ENCODE data around the gene YTHDF1. TPM values are rescaled to one million over a fixed set of nuclear protein-coding genes. Genes with fewer than 3 reads are reported as not detected.

YTHDF1 gene
- total RNA-seq, 2 experiments from 2014 or later = 37.2 to 42.6 TPM

- H3K4me1 Mint-ChIP-seq = no peaks in the 10 kb centered on the region
- H3K9me3 Mint-ChIP-seq (ENCODE audit: low read depth) = no peaks in the 10 kb centered on the region
- no peak for ATAC-seq
- no peaks in the 10 kb centered on the region for H3K36me3 Mint-ChIP-seq
- no peak overlapping the region for H3K4me3 Mint-ChIP-seq
- CTCF ChIA-PET = no interaction called here
- no peak for DNase-seq
- H3K27ac Mint-ChIP-seq = no peak overlapping the region
- peaks cover 12% of the 10 kb centered on the region for H3K27me3 Mint-ChIP-seq
These were observed 26.8 kb upstream of the YTHDF1 start for GRCh38 chr20:63242736-63243135.

DNA sequence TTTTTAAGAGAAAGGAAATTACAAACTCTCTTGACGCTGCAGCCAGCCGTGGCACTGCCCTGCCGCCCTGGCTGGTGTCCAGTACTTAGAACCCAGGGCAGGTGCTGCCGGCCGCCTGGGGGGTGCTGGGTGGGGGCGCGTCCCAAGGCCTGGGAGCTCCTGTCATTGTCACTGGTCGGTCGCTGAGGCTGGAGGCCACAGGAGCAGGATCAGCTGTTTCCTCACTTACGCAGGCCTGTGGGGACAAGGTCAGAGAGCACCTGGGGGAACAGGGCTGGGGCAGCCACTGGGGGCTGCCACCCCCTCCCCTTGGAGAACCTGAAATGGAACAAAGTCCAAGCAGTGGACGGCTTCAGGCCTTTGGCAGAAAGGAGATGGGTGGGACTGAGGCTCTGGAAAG lies 25.3 kb upstream of the YTHDF1 start:
- Mint-ChIP-seq H3K27ac (no peak overlapping the region), H3K27me3 (peaks cover 2% of the 10 kb centered on the region), H3K4me1 (no peaks in the 10 kb centered on the region), H3K9me3 (ENCODE audit: low read depth) (no peaks in the 10 kb centered on the region), H3K4me3 (no peak overlapping the region), H3K36me3 (no peaks in the 10 kb centered on the region)
- CTCF ChIA-PET = interaction anchor here (1.3 kb wide), 1 partner anchor 18 kb away, joined by 4 read pairs; no protein-coding TSS in a partner anchor
- ATAC-seq (no peak), DNase-seq (no peak)

DNA sequence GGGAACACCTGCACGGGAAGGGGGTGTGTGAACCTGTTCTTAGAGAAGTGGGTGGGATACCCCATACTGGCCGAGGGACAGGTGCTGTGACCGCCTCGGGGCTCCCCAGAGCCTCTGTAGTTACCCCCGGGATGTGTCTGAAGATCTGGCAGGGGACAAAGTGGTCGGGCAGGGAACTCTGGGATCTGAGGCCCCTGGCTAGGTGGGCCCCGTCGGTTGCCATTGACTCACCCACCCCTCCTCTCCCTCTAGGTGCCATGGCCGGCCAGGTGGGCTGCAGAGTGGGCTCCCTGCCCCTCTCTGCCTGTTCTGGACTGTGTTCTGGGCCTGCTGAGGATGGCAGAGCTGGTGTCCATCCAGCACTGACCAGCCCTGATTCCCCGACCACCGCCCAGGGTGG lies 24.1 kb upstream of the YTHDF1 start:
- no peak overlapping the region for H3K27ac Mint-ChIP-seq
- CTCF ChIA-PET = no interaction called here
- DNase-seq (no peak), ATAC-seq (no peak)
- H3K4me1 Mint-ChIP-seq = no peaks in the 10 kb centered on the region
- no peaks in the 10 kb centered on the region for H3K36me3 Mint-ChIP-seq
- H3K27me3 Mint-ChIP-seq = no peaks in the 10 kb centered on the region
- H3K9me3 Mint-ChIP-seq (ENCODE audit: low read depth) = no peaks in the 10 kb centered on the region
- H3K4me3 Mint-ChIP-seq = no peak overlapping the region

GRCh38 chr20:63239431-63239830 lies 23.5 kb upstream of the YTHDF1 start:
- no peaks in the 10 kb centered on the region for H3K27me3 Mint-ChIP-seq
- no peaks in the 10 kb centered on the region for H3K9me3 Mint-ChIP-seq (ENCODE audit: low read depth)
- H3K4me1 Mint-ChIP-seq = no peaks in the 10 kb centered on the region
- CTCF ChIA-PET = interaction anchor here (0.9 kb wide), 1 partner anchor 21 kb away, joined by 3 read pairs; no protein-coding TSS in a partner anchor
- ATAC-seq (no peak), DNase-seq (no peak)
- no peaks in the 10 kb centered on the region for H3K36me3 Mint-ChIP-seq
- H3K27ac Mint-ChIP-seq = no peak overlapping the region
- H3K4me3 Mint-ChIP-seq = no peak overlapping the region

DNA sequence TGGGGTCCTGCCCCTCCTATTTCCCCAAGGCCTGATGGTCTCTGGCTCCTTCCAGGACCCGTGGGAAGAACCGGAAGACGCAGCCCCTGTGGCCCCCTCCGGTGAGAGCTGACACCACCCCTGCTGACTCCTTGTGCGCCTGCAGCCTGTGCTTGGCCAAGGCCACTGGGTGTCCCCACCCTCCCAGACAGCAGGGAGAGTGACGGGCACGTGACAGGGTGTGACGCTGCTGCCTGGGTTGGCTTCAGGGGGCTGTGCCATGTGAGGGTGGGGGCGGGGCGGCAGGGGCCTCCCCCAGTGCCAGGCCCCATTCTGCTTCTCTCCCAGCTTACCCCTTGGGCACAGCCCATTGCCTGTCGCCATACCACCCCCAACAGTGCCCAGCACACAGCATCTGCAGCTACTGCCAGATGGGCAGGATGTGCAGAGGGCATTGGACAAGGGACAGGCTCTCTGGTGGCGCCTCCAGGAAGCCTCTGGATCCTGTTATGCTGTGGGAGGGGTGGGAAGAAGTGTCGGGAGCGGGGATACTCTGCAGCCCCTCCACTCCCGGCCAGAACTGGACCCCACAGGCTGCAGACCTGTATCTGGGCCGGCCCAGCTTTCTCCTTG lies 22.7 kb upstream of the YTHDF1 start:
- Mint-ChIP-seq H3K4me3 (no peak overlapping the region), H3K27me3 (no peaks in the 10 kb centered on the region), H3K9me3 (ENCODE audit: low read depth) (no peaks in the 10 kb centered on the region), H3K4me1 (no peaks in the 10 kb centered on the region), H3K36me3 (no peaks in the 10 kb centered on the region), H3K27ac (no peak overlapping the region)
- CTCF ChIA-PET = interaction anchor here (0.9 to 1.2 kb wide), 3 partner anchors 15 to 55 kb away, joined by 3 to 7 read pairs (median 5); no protein-coding TSS in a partner anchor
- ATAC-seq (peak; percentile 25), DNase-seq (no peak)

GRCh38 chr20:63238031-63238430 lies 22.1 kb upstream of the YTHDF1 start:
- no peaks in the 10 kb centered on the region for H3K9me3 Mint-ChIP-seq (ENCODE audit: low read depth)
- ATAC-seq (no peak), DNase-seq (no peak)
- no peaks in the 10 kb centered on the region for H3K27me3 Mint-ChIP-seq
- no peak overlapping the region for H3K27ac Mint-ChIP-seq
- CTCF ChIA-PET = interaction anchor here (1.0 to 1.2 kb wide), 2 partner anchors 14 to 54 kb away, joined by 5 to 7 read pairs; no protein-coding TSS in a partner anchor
- no peak overlapping the region for H3K4me3 Mint-ChIP-seq
- H3K4me1 Mint-ChIP-seq = no peaks in the 10 kb centered on the region
- no peaks in the 10 kb centered on the region for H3K36me3 Mint-ChIP-seq

DNA sequence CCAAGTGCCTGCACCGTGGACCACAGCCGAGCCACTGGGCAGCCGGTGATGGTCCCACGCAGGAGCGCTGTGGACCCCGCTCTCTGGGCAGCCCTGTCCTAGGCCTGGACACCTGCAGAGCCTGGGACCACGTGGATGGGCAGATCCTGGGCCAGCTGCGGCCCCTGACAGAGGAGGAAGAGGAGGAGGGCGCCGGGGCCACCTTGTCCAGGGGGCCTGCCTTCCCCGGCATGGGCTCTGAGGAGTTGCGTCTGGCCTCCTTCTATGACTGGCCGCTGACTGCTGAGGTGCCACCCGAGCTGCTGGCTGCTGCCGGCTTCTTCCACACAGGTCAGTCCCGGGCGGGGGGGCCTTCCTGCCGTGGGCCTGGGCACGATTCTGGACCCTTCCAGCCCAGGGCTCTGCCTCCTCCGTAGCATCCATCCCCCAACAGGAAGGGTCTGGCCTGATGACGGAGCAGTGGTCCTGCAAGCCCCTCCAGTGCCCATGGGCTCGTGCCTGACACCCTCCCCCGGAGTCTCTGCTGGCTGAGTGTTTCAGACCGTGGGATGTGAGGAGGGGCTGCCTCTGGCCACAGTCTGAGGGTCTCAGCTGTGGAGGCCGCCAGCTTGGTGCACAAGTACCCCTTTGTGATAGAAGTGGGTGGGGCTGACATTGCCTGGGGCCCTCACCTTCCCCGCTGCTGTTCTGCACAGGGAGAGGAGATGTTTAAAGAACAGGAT lies 20.3 kb upstream of the YTHDF1 start:
- peaks cover 13% of the 10 kb centered on the region for H3K27me3 Mint-ChIP-seq
- CTCF ChIA-PET = interaction anchor here (0.7 to 3.8 kb wide), 3 partner anchors 12 to 37 kb away, joined by 3 to 26 read pairs (median 3); partner anchors contain the start of gene ARFGAP1

GRCh38 chr20:63235399-63235983 lies 19.6 kb upstream of the YTHDF1 start, which contains the start of gene BIRC7:
BIRC7 (plus strand) TSS chr20:63235905; CDS start chr20:63236097, 192 bp downstream.
- Mint-ChIP-seq H3K27ac (no peak within 1 kb of the TSS), H3K9me3 (ENCODE audit: low read depth) (no peaks in the 10 kb centered on the region), H3K36me3 (no peaks in the 10 kb centered on the region), H3K4me1 (no peaks in the 10 kb centered on the region), H3K4me3 (no peak within 1 kb of the TSS), H3K27me3 (peaks cover 21% of the 10 kb centered on the region)
- CTCF ChIA-PET = interaction anchor here (0.7 to 3.8 kb wide), 3 partner anchors 11 to 37 kb away, joined by 3 to 26 read pairs (median 3); partner anchors contain the start of gene ARFGAP1
- ATAC-seq = no peak
- DNase-seq = no peak

More for the DNA sequence above, 20.3 kb upstream of the YTHDF1 start:
- no peak overlapping the region for H3K27ac Mint-ChIP-seq
- no peak overlapping the region for H3K4me3 Mint-ChIP-seq
- H3K9me3 Mint-ChIP-seq (ENCODE audit: low read depth) = no peaks in the 10 kb centered on the region
- ATAC-seq (no peak), DNase-seq (no peak)
- H3K36me3 Mint-ChIP-seq = no peaks in the 10 kb centered on the region
- no peaks in the 10 kb centered on the region for H3K4me1 Mint-ChIP-seq

- no peaks in the 10 kb centered on the region for H3K4me1 Mint-ChIP-seq
- DNase-seq (no peak), ATAC-seq (no peak)
- H3K27me3 Mint-ChIP-seq = peaks cover 28% of the 10 kb centered on the region
- no peaks in the 10 kb centered on the region for H3K36me3 Mint-ChIP-seq
- no peaks in the 10 kb centered on the region for H3K9me3 Mint-ChIP-seq (ENCODE audit: low read depth)
- CTCF ChIA-PET = interaction anchor here (1.3 to 3.8 kb wide), 2 partner anchors 11 to 38 kb away, joined by 3 to 26 read pairs; partner anchors contain the start of gene ARFGAP1
- H3K4me3 Mint-ChIP-seq = no peak overlapping the region
- no peak overlapping the region for H3K27ac Mint-ChIP-seq
These were observed 18.9 kb upstream of the YTHDF1 start for GRCh38 chr20:63234693-63235398.

DNA sequence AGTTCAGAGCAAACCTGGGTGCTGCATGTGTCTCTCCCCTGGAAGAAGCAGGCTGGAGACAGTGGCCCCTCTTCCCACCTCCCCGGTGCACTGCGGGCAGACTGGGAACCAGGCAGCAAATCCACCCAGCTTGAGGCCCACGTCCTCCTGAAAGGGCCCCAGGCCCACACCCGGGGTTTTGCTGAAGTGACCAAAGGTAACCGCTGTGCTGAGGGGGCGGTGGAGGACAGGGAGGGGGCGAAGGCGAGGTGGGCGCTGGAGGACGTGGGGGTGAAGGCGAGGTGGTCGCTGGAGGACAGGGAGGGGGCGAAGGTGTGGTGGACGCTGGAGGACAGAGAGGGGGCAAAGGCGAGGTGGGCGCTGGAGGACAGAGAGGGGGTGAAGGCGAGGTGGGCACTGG lies 18.0 kb upstream of the YTHDF1 start:
- H3K27me3 Mint-ChIP-seq = peaks cover 37% of the 10 kb centered on the region
- no peaks in the 10 kb centered on the region for H3K36me3 Mint-ChIP-seq
- no peak overlapping the region for H3K27ac Mint-ChIP-seq
- CTCF ChIA-PET = interaction anchor here (1.1 to 3.8 kb wide), 2 partner anchors 10 kb away, joined by 4 to 26 read pairs; no protein-coding TSS in a partner anchor
- H3K4me1 Mint-ChIP-seq = no peaks in the 10 kb centered on the region
- no peak for ATAC-seq
- no peak overlapping the region for H3K4me3 Mint-ChIP-seq
- H3K9me3 Mint-ChIP-seq (ENCODE audit: low read depth) = no peaks in the 10 kb centered on the region
- DNase-seq = no peak

DNA sequence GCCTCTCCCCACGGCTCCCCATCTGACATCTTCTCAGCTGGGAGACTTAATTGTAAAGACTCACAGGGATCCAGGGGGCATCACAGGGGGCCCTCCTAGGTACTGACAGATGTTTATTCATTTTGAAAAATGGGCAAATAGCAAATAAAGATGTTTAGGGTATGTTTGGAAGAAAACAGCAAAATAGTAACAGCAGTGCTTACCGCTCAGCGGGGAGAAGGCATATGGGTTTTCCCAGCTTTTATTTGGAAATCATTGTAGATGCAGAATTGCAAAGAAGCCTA lies 17.1 kb upstream of the YTHDF1 start:
- CTCF ChIA-PET = interaction anchor here (1.0 to 1.1 kb wide), 2 partner anchors 9 to 12 kb away, joined by 3 to 4 read pairs; no protein-coding TSS in a partner anchor
- no peaks in the 10 kb centered on the region for H3K4me1 Mint-ChIP-seq
- peaks cover 40% of the 10 kb centered on the region for H3K27me3 Mint-ChIP-seq
- no peaks in the 10 kb centered on the region for H3K36me3 Mint-ChIP-seq
- no peak overlapping the region for H3K27ac Mint-ChIP-seq
- ATAC-seq (no peak), DNase-seq (no peak)
- H3K9me3 Mint-ChIP-seq (ENCODE audit: low read depth) = no peaks in the 10 kb centered on the region
- no peak overlapping the region for H3K4me3 Mint-ChIP-seq

GRCh38 chr20:63232235-63233060 lies 16.5 kb upstream of the YTHDF1 start:
- ATAC-seq = no peak
- H3K9me3 Mint-ChIP-seq (ENCODE audit: low read depth) = no peaks in the 10 kb centered on the region
- H3K27me3 Mint-ChIP-seq = peaks cover 40% of the 10 kb centered on the region
- no peak for DNase-seq
- H3K4me1 Mint-ChIP-seq = no peaks in the 10 kb centered on the region
- CTCF ChIA-PET = interaction anchor here (1.0 to 1.1 kb wide), 2 partner anchors 9 to 12 kb away, joined by 3 to 4 read pairs; no protein-coding TSS in a partner anchor
- H3K36me3 Mint-ChIP-seq = no peaks in the 10 kb centered on the region
- no peak overlapping the region for H3K27ac Mint-ChIP-seq
- H3K4me3 Mint-ChIP-seq = no peak overlapping the region

All from activated CD8-positive, alpha-beta memory T cell treated with anti-CD3 and anti-CD28 coated beads, Interleukin-2, amount 10 ng/mL, durations not matched to agents 7 days and 5 days (primary cell).